Effector CD4-positive, alpha-beta T cell (primary cell): ENCODE results near the gene MFSD1.
"Not testable (repeated sequence)": the region's sequence is repeated elsewhere in the genome, so short reads cannot be mapped to it uniquely, and the experiment has no call there.

Experiments
- DNase-seq: peaks from one replicate; pipeline ENCODE4 v3.0.0-alpha.2; 2020

Gene MFSD1

DNA sequence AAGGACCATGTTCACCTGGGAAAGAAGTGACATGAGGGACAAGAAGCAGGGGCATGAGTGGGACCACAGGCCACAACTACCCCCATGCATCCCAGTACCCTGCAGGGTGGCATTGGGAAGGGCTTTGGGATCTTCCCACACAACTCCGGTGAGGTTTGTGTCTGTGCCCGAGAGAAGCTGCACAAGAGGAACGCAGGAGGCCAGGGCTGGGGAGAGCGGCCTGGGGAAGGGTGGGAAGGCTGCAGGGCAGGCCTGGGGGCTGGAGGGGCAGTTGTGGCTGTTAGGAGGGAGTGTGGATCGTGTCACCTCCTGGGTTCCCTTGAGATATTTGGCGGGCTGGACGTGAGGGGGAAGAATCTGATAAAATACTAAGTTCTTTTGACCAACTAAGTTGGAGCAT lies 25.3 kb upstream of the MFSD1 start:
- no peak for DNase-seq

DNA sequence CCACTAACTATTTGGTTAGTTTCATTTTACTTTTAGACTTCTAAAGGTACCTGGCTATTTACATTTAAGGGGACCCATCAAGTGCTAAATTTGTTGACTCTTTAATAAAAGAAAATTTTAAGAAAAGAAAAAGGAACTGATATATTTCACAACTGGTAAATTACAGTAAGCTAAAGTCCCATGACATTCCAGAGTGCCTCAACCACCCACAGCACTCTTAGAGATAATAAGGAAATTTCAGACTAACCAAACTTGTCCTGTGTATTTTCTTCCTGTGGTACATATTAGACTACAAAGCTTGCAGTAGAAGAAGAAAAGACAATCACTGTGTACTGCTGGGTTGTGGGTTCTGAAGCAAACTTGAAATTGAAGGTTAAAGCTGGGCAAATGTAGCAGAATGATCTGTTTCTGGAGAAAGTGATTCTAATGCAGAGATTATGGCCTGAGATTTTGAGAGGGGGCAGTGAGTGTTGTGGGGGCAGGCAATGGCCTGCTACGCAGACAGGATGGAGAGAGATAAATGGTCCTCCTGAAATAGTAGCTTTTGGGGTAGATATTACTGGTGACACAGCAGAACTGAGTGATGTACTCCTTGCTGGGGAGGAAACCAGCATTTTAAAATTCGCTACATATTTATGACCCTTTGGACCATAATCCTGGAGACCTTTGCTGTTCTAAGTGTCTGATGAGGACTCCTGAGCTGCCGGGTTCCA lies 24.5 kb upstream of the MFSD1 start:
- no peak for DNase-seq

DNA sequence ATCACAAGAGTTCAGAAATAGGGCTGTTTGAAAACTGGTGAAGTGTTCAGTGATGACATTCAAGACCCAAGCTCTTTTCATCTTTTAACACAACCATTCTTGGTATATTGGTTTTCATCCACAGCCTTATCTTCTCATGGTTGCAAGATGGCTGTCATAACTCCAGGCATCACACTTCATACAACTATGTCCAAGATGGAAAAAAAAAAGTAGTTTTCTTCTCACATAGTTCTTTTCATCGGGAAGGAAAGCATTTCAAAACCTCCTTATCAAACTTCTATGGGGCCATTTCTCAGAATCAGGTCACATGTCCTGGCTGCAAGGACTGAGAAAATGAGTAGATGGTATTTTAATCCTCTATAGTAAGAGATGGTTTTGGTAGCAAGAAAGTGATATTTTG lies 21.1 kb upstream of the MFSD1 start:
- no peak for DNase-seq

DNA sequence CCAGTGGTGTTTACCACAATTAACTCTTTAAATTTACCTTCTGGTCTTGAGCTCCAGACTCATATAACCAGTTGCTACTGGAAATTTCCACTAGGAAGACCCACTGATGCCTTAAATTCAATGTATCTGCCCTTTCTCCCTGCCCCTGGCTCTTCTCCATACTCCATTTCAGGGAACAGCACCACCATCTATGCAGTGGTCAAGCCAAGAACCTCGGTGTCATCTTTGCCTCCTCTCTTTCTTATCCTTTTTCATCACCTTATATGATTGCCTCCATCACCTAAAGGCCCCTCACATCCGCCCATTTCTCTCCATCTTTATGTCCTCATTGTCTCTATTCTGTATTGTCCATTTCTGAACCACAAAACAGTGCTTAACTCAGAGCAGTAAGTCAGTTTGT lies 20.7 kb upstream of the MFSD1 start:
- no peak for DNase-seq

DNA sequence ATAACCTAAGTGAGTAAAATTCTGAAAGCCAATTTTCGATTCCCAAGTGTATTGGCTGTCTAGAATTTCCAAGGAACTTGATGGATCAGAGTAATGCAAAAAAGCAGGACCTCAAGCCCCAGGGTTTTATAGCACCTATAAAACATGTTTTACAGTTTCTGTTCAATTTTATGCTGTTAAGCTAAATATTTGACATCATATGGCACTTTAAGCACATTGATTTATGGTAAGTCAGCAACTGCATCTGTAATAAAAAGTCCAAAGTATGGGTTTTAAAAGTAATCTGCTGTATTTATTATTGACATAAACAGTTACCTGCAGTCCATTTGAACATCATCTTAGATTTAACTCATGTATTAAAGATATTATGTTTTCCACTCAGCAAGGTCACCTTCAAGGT lies 20.0 kb upstream of the MFSD1 start:
- DNase-seq, result no peak

DNA sequence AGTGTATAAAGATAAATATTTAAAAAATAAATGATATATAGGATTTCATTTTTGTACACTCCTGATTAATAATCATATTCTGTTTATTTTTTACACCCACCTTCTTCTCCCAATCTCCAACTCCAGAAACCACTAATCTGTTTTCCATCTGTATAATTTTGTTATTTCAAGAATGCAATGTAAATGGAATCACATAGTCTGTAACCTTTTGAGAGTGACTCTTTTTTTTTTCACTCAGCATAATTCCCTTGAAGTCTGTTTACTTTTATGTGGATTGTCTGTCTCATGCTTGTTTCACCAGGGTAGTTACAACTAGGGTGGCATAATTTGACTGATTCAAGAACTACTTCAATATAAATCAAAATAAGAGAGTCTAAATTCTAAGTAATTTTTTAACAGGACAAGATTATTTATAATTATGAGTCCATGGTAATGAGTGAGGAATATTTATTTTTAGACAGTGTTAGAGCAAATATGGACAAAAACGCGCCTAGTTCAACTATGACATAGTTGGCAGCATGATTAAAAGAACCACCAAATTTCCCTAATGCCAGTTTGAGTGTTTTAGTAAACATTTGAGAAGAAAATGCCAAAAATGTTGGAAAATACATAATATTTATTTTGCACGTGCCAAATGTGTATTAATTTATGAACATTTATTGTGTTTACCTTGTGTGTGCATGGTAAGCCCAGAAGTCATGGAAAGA lies 19.4 kb upstream of the MFSD1 start:
- no peak for DNase-seq

DNA sequence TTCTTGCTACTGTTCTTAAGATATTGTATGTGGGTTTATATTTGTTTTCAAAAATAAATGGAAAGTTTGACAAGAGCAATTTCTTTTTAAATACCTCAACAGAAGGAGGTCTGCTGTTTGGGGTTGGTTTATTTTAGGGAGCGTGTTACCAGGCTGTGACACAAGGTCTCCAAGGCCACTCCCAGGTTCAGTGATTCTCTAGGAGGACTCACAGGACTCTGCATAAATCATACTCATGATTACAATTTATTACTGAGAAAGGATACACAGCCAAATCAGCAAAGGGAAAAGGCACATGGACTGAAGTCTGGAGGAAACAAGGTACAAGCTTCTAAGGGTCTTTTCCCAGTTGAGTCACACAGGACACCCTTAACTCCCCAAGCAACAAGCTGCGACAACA lies 18.8 kb upstream of the MFSD1 start:
- no peak for DNase-seq

DNA sequence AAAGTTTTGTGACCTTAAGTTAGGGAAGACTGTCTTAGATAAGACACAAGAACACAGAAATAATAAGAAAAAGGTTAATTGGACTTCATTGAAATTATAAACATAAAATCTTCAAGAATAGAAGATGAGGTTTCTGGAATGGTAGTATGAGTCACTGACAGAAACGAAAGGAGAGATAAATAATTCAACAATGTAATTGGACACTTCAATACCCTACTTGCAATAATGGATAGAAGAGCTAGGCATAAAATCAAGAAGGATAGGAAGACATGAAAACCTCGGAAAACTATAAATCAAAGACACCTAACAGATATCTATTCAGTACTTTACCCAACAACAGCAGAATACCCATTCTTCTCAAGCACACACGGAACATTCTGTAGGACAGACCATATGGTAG lies 15.9 kb upstream of the MFSD1 start:
- no peak for DNase-seq

DNA sequence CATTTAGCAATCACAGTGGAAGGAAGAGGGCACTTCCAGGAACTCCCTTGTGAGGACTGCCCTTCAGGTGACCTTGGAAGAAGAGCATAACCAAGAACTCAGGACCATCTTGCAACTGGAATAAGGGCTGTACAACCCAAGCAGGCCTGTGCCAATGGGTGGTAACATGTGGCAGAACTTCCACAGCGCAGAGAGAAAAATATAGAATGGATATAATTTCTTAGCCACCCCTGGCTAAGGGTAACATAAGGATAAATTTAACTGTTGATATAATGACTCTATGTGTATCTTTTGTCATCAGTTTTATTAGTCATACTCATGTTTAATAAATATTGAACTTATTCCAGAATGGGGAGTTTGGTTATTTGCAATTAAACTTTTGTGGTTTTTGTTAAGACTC lies 13.4 kb upstream of the MFSD1 start:
- DNase-seq, result no peak

DNA sequence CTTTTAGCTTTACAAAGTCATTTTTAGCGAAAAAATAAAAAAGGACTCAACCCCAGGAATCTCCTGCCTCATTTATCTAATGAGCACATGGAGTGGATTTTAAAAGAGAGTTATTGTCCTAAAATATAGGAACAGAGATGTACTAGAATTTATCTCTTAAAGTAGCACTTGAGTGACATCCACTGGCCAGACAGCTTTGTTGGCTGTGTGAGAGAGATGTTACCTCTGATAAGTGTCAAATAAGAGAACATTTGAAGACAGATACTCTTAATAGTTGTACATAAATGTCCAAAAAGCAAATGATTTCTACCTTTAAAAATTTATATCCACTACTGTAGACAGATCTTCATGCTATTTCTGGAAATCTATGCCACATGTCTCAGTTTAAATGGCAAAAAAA lies 12.3 kb upstream of the MFSD1 start:
- no peak for DNase-seq

DNA sequence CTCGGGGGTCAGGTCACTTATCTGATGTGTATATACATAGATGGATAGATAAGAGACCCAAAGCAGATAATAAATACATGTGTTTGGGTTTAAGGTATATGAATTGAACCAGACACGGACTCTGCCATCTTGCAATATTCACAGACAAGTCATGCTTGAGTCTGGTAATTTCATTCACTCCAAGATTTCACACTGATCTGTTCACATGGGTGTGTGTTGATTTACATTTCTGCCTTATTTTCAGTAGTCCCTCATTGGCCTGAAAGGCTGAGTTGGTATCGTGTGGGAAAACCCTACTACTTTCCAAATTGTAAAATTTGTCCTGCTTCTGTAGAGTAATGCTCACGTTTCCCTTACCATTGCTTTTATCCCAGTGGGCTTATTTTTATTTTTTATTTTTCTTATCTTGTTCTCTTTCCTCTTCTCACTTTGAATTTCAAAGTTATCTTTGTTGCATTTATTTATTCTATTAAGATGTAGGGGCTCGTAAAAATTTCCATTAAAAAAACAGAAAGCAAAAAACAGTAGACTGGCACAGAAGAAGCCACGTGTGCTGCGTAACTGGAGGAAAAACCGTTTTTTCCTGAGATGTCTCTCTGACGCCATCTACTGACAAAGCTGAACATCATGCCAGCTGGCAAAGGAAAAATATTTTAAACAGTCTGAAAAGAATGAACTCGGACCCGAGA lies 10.8 kb upstream of the MFSD1 start:
- DNase-seq, result peak; percentile 11

DNA sequence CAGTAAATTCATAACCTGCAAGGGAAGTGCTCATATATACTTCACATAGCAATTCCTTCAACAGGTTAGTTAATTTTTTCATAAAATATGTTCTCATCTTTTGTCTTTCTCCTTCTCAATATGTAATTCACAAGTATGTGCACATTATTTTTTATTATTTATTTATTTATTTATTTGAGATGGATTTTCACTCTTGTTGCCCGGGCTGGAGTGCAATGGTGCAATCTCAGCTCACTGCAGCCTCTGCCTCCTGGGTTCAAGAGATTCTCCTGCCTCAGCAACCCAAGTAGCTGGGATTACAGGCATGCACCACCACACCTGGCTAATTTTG lies 10.3 kb upstream of the MFSD1 start:
- DNase-seq, result not testable (repeated sequence)

DNA sequence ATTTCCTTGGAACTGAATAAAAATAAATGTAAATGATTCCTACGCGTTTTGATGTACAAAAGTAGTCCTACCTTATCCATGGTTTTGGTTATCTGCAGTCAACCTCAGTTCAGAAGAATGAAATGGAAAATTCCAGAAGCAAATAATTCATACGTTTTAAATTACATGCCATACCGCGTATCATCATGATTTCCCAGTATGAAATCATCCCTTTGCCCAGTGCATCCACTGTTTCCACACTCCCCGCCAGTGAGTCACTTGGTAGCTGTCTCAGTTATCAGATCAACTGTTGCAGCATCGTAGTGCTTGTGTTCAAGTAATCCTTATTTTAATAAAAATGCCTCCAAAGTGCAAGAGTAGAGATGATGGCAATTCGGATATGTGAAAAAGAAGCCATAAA lies 9.1 kb upstream of the MFSD1 start:
- DNase-seq, result no peak

DNA sequence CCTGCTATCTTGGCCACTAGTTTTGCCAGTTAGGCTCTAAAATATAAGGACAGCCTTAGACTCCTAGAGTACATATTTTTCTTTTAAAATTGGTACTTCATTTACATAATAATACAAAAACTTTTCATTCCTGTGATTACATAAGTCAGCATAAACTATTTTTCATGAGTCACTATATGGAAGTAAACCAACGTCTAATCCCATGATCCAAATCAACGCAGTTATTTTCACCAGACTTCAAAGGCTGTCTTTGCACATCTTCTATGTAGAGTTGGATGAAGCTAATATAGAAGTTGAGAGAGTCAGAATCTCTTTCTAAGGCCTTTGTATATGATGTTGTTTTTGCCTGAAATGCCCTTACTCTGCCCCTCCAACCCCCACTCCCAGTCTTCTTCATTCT lies 7.6 kb upstream of the MFSD1 start:
- DNase-seq, result no peak

DNA sequence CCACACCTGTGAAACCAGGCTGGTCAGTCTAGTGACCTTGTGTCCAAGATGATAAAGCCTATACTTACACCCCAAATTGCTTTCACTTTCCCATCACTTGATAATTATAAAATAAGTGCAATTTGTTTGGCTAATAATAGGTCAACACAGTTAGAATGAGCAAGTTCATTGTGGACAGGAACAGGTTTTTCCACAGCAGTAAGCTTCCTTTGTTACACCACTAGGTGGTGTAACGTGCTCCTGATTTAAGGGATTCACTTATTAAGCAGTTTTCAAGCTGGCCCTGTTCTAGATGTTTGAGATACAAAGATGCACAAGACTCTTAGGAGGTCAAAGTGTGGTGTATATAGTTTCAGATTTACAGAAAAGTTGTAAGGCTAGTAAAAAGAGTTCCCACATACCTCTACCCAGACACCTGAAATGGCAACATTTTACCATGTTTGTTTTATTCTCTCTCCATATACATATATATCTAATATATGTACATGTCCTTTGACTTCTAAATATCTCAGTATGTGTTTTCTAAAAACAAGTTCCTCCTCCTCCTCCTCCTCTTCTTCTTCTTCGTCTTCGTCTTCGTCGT lies 6.8 kb upstream of the MFSD1 start:
- no peak for DNase-seq

DNA sequence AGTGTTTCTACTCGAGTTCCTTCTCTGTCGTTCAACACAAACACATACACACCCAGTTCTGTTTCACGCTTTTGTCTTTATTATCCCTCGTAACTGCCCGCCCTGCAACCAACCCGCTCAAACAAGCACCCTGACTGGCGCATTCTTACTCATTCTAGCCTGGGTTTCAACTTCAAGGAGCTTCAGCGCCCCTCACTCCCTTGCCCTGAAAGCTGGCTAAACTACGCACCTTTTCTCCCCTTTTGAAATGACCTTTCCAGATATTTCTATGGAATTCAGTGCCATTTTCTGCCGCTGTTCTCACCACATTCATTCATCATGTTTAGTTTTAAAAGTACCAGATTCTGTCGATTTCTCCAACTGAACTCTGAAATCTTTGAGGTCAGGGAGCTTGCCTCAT lies 653 bp upstream of the MFSD1 start:
- no peak for DNase-seq

DNA sequence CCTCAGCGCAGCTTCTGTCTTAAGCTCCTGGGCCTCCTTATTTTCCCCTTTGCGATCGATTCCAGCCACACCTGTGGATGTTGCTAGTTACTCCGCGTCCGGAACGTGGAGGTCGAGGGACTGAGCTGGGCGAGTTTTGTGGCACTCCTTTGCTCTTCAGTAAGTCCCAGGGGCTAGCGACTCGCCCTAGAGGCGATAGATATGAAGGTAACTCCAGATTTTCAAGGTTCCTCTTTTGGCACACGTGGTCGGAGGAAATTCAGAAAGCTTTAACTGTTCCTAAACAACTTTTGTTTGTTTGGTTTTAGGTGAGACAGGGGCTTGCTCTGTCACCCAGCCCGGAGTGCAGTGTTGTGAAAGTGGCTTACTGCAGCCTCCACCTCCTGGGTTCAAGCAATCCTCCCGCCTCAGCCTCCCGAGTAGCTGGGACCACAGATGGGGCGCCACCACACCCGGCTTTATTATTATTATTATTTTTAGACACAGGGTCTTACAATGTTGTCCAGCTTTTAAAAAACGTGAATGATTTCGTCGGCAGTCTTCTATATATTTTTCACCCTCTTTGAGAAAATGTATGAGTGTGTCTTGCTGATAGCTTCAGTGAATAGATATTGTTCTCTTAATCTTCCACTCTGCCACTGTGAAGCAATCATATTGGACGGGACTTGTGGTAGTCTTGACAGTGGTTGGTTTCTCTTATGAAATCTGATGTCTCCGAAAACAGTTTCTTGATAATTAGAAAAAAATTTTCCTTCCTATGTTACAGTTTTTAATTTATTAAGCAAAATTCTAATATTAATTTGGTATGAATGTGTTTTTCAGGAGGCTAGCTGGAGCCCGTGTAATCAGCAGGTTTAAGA lies 785 bp downstream of the MFSD1 start:
- peak; percentile 3 for DNase-seq

DNA sequence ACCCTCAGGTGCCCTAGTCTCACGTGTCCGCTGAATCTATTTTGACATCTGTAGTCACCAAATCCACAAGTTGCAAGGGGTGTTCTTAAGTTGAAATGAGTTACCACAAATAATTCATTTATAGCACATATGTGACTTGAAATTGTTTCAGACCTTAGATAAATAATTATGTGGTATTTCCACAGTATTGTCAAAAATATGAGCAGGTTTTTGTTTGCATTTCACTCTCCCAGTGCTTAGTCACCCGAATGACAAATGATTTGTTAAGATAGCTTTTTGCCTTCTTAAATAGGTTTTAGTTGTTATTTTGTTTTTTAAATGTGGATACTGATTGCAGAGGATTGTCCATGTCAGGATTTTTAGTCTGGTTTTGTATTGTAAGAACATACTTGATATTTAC lies 2.6 kb downstream of the MFSD1 start:
- no peak for DNase-seq

DNA sequence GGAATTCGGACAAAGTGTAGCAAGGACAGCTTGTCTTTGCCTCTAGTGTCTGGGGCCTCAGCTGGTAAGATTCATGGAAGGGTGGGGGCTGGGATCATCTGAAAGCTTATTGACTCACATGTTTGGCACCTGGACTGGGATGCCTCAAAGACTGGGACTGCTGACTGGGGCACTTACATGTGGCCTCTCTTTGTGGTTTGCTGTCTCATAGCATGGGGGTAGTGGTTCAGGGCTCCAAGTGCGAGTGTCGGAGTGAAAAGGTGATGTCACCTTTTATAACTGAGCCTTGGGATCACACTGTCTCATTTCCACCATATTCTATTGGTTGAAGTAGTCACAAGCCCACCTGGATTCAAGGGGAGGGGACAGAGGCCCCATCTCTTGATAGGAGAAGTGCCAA lies 6.8 kb downstream of the MFSD1 start:
- no peak for DNase-seq

DNA sequence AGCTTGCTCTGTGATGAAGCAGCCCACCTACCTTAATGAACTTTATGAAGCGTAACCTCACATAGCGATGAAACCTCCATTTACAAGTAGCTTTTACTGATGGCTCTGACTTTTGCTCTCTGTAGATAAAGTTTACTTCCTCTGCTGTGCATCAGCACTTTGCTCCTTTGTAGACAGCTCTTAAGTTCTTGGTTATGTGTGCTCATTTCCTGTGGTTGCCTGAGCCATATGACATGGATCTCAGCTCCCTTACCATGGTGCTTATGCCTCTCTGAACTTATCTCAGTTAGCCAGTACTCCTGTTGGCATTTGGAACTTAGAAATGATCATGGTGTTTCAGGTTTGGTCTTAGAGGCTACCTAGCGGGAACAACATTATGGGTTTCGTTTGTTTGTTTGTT lies 7.8 kb downstream of the MFSD1 start:
- DNase-seq, result no peak

DNA sequence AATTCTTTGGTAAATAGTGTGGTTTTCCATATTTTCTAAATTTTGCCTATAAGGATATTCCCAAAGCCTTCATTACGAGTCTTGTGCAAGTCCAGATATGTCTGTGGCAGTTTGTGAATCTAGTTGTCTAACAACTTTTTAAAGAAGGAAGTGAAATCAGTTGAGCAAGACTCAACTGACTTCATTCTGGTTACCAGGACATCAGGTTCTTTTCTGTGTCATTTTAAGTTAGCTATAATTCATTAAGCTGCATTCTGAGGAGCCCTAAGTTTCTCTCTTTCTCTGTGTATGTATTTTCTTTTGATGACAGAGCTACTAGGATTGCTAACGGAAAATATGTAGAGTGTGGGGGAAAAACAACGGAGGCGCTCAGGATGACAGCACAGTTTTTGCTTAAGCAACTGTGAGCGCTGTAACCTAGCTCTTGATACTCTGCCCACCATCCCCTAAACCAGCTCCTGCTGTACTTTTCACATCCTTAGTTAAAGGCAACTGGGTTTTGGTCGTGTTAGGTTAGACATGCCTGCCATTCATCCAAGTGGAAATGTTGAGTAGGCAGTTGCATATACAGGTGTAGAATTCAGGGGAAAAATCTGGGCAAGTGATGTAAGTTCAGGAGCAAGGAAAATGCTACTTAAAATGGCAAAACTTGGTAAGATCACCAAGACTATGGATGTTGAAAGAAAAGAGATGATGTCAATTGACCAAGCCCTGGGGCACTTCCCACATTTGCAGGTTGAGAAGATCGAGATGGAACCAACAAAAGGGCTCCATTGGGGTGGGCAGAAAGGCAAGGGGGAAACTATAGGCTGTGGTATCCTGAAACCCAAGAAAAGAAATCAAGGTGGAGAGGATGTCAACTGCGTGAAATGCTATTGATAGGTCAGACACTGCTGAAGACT lies 9.2 kb downstream of the MFSD1 start:
- DNase-seq, result no peak

DNA sequence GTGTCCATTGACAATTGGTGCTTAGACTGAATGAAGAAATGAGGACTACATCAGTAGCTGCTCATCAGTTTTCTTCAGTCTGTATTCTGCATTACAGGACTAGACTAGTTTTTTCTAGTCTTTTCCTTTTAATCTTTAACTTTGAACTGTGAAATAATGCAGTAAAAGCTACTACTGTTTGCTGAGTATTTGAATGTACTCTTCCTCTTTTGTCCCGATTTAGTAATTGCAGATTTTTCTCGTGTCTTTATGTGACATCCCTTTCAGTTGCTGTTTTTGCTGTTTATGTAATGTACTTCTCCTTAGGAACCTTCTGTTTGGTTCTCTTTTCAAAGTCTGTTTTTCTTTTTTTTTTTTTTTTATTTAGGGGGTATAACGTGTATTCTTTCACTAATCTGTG lies 17.4 kb downstream of the MFSD1 start:
- no peak for DNase-seq
